ENCODE results near the gene PDIA3.
A peak's percentile ranks its signal among the peaks of the same experiment; 100 is the strongest.
"Not testable (repeated sequence)": the region's sequence is repeated elsewhere in the genome, so short reads cannot be mapped to it uniquely, and the experiment has no call there.

The PDIA3 gene

DNA sequence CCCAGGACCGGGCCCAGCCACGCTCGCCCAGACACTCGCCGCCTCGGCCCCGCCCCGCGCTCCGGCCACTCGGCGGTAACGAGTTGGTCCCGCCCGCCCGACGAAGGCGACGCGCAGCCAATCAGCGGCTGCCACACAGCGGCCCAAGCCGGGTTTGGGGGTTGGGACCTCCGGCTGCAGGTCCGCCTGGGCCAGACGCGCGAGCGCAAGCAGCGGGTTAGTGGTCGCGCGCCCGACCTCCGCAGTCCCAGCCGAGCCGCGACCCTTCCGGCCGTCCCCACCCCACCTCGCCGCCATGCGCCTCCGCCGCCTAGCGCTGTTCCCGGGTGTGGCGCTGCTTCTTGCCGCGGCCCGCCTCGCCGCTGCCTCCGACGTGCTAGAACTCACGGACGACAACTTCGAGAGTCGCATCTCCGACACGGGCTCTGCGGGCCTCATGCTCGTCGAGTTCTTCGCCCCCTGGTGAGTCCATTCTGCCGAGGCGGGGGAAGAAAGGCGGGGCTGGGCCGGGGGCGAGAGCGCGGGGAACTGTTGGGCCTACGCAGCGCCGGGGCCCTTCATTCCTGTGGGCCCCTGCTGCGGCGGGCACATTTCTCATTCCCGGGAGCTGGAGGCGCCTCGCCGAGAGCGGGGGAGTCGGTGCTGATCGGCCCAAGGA is at the start of gene PDIA3:
PDIA3 (plus strand) TSS at position 194 of the 658 bp plus-strand sequence; CDS start at position 296, 102 bp downstream.
- peak; percentile 80 for DNase-seq

DNA sequence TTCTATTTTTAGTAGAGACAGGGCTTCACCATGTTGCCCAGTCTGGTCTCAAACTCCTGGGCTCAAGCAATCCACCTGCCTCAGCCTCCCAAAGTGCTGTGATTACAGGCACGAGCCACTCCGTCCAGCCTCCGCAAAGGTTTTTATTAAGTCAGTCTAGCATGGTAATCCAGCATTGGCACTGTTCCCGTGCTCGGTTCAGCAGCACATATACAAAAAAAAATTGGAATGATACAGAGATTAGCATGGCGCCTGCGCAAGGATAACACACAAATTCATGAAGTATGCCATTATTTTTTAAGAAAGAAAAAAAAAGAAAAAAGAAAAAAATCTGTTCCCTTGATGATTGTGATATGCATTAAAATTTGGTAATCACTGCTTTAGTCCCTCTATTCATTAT is 44.1 kb upstream of the PDIA3 start:
- no peak for DNase-seq

DNA sequence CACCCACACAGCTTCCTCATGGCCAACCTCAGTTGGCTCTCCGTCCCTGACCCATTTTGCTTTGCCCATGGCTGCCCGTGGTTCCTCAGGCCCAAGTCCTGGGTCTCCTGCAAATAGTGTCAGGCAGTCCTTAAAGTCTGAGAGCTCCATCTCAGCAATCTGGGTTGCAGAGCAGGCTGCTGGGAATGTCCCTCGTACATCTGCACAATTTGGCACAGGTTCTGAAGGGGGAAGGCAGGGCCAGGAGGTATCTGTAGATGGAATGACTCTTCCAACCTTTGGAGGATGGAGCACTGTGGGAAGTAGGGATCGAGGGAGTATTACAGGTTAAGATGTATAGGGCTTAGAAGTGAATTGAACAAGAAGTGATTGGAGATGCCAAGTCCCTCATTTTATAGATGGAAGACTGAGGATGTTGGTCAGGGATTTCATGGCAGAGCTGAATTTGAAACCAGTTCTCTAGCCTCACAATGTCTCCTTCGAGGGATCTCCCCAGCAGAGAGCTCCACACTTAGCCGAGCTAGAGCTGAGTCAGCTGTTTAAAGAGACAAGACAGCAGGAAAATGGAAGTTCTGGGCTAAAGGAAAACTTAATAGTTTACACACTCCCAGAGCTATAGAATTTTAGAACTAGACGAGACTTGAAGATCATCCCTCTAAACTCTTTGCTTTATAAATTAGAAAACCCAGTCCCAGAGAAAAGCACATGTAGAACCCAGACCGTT is 43.4 kb upstream of the PDIA3 start:
- DNase-seq = no peak

DNA sequence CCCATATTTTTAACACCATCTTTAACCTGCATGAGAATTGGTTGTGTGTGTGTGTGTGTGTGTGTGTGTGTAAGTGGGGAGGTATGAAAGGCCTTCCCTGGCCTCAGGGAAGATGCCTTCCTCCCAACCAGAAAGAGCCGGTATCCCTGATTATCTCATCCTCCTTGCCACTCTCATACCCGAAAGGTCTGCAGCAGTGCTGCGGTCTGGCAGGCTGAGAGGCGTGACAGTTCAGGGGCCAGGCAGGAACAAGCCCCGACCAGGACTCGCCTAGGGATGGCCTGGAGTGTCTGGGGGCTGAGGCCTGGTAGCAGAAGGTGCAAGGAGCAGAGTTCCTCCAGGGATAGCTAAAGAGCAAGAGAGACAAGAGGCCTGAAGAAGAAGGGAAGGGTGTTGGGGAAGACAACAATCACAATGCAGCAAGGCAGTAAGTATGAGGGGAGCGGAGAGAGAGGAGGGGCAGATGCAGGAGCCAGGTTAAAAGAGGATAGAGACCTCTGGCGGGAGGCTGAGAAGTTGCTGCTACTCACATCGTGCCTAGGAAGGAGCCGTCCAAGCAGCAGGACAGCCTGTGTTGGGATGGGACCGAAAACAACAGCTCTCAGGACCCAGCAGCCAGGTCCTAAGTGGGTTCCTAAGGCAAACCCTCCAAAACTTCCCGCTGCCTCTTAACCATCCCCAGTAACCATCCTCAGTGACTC is 35.7 kb upstream of the PDIA3 start:
- not testable (repeated sequence) for DNase-seq

DNA sequence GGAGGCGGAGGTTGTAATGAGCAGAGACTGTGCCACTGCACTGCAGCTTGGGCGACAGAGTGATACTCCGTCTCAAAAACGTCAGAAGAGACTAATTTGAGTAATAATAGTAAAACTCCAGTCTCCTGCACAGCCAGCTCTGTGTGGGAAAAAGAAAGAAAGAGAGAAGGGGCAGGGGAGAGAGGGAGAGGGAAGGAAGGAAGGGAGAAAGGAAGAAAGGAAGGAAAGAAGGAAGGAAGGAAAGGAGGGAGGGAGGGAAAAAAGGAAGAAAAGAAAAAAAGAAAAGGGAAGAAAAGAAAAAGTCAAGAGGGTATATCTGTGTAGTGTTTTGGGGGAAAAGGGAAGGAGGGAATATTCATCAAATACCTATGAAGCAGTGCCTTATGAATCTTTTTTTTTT is 23.1 kb upstream of the PDIA3 start:
- no peak for DNase-seq

DNA sequence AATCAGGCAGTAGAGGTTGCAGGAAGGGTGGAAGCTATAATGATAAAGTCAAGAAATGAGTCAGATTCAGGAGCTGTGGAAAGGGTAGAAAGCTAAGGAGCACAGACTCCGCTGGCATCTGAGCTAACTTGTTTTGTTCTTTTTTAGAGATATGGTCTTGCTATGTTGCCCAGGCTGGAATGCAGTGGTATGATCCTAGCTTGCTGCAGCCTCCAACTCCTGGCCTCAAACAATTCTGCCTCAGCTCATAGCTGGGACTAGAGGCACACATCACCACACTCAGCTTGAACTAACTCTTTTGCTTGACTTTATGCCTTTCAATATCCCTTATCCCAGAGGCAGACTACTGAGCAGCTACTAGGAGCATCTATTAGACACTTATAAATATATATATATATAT is 19.9 kb upstream of the PDIA3 start:
- DNase-seq = not testable (repeated sequence)

DNA sequence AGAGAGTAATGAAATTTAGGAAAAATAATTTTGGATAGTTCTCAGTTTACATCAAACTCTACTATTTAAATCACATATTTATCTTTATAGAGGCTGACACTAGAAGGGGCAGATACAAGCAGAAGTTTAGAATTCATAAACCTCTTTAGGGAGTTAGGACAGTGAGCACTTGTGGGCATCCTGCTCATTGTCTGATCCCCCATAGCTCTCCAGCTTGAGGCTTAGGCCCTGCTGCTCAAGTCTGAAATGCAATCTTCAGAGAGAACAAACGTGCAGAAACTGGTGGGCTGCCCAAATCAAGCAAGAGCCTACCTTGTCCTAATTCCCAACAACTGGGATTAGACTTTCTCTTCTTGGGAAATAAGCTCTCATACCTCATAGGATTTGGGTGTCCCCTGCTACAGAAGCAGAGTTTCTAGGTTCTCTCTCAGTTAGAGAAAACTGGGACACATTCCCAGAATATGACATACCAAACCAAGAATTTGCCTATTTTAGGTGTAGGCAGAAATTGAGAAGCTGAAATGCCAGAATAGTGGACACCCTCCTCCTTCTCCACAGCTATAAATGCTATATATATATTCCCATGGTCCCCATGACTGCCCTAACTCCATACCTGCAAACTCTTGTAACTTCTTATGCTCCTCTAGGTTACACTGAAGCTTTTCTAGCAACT is 18.0 kb upstream of the PDIA3 start:
- not testable (repeated sequence) for DNase-seq

DNA sequence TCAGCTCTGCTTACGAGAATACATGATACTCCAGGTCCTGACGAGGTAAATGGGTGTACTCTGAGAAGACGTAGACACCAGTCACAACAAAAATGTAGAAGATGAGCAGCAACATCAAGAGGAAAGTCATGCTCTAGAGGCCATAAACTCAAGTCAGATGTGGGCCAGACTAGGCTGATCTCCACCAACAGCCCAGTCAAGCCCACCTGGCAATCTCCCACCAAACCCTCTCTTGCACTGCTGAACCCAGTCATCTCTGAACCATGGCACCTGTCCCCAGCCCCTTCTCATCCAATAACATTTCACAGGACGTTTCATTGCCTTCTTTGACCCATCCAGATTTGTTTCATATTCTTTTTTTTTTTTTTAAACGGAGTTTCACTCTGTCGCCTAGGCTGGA is 10.8 kb upstream of the PDIA3 start:
- no peak for DNase-seq

DNA sequence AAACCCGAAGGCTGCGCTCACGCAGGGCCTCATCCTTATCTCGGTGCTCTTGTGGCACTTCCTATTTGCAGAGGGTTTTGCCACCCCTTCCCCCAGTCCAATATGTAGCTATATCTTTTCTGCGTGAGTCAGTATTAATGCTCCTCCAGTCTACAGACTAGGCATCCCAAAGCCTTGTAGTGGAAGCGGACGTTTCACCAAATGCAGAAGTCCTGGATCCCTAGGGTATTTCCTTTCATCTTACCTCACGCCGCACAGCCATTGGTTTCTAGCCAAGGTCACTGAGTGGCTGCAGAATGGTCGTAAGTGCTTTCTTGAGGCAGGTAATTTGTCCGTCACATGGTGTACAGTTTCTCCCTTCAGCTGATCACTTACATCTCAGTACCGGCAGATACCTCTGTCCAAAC is 668 bp downstream of the PDIA3 start:
- not testable (repeated sequence) for DNase-seq

DNA sequence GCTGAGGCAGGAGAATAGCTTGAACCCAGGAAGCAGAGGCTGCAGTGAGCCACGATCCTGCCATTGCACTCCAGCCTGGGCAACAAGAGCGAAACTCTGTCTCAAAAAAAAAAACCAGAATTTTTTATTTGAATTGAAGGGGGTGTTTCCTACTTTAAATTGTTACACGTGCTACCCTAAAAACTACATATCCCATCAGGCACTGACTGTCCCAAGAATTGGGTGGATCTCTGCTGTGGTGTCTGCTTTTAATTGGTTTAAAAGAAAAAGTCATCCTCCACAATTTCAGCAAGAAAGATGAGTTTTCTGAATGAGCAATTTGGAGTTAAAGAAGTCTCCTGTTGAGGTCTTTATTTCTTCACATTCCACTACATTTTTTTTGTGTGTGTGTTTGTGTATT is 2.1 kb downstream of the PDIA3 start:
- DNase-seq = no peak

DNA sequence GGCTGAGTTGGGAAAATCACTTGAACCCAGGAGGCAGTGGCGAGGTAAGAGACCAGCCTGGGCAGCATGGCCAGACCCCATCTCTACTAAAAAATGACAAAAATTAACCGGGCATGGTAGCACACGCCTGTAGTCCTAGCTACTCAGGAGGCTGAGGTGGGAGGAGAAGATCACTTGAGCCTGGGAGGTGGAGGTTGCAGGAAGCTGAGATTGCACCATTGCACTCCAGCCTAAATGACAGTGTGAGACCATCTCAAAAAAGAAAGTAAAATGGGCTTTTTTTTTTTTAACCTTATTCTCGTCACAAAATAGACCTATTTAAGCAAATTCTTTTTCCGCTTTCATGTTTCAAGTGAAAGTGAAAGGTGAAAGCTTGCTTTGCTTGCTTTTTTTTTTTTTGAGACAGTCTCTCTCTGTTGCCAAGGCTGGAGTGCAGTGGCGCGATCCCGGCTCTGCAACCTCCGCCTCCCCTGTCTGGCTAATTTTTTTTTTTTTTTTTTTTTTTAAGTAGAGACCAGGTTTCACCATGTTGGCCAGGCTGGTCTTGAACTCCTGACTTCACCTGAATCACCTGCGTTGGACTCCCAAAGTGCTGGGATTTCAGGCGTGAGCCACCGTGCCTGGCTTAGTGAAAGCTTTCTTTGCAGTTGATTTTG is 3.6 kb downstream of the PDIA3 start:
- no peak for DNase-seq

DNA sequence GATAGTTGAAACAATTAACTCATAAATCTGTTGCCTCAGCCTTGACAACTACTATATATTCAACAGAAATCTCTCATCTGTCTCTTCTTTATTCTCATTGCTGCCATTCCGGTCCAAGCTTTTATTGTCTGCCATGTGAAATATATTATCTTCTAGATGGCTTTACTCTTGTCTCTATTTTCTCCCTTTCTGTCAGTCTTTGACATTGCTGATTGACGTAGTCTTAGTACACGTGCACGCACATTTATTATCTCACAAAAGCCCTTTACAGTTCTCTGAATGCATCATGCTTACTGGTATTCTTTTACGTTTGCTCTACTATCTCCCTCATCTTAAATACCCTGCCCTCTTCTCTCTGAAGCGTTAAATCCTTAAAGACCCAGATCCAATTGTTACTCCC is 5.6 kb downstream of the PDIA3 start:
- DNase-seq = no peak

DNA sequence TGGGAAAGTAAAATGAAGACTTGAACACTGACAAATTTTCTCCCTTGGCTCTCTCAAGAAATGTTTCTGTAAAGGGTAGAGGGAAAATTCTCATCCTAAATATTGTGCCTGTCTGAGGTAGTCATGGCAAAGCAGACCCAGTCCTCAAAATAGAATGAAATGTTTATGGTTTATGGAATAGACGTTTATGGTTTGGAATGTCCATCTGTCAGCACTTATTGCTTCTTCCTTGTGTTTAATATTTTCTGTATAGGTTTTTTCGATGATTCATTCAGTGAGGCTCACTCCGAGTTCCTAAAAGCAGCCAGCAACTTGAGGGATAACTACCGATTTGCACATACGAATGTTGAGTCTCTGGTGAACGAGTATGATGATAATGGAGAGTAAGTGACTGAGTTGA is 16.6 kb downstream of the PDIA3 start:
- no peak for DNase-seq

DNA sequence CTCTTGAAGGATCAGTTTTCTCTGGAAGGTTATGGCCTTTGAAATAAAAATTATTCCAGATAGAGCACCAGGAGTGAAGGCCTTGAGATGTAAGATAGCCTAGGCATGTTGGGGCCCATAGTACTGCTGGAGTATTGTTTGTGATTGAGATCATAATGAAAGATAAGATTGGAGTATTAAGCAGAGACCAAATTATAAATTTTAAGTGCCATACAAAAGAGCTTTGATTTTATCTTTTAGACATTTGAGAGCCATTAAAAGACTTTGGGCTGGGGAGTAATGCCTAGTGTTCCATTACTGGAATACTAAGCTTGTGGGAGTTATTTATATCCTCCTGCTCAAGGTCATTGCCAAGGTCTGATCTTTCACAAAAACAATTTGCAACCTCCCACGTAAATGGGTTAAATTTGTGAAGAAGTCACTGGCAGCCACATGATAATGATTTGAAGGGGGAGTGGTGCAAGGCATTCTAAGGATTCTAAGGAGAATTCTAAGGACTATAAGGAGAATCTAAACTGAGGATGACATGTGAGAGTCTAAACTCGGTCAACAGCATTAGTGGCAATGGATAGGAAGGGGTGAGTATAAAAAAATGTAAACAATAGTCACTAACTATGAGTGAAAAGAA is 17.7 kb downstream of the PDIA3 start:
- DNase-seq = no peak

DNA sequence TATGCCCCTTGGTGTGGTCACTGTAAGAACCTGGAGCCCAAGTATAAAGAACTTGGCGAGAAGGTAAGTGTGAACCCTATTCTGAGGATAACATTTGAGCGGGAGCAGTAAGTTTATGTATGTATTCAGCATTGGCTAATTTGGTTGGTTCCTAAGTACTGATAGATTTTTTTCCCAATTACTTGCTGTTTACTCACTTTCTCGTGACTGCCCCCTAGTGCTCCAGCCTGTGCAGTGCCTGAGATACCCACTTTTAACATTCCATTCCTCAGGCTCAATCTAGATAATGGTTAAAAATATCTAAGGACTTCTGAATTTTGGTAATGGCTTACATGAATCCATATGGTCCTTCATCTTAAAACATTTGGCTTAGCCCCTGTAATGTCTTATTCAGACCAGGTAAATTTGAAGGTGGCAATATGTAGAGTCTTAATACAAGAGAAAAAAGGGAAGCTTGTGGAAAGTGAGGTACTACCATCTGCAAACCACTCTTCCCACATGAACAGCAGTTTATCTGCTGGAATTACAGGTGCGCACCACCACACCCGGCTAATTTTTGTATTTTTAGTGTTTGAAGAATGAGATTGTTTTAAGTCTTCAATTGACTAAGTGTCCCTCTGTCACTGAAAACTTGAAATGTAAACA is 23.5 kb downstream of the PDIA3 start:
- no peak for DNase-seq

DNA sequence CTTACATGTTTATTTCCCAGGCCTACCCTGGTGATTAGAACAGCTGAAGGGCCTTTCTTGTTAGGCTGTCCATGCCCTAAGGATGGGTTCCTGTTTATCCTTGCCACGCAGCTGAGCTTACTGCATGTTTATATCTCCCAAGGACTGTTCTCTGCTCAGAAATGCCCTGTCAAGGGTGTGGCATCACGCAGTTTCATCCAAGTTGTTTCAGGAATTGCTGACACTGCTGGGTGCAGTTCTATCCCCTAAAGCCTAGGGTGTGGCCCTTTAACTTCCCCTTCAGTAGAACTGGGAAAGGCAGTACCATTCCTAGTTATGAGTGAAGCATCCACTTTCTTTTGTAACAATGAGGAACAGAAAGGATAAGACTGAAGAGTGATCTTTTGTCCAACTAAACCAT is 25.6 kb downstream of the PDIA3 start:
- no peak for DNase-seq

DNA sequence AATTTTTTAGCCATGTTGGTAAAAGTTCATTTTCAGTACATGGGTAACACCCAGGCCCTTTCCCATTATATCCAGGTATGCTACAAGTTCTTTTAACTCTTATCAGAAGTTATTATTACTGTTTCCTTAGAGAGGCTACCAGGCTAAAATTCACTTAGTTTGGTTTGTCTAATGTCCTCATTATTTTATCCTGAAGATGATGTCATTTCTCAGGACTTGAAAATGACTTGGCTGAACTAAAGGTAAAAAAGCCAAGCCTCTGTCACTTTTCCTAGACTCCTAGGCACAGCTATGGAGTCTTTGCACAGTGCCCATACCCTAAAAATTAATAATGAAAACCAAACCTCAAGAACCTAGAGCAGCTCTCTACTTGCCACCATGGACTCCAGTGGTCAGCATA is 26.4 kb downstream of the PDIA3 start:
- DNase-seq = no peak

DNA sequence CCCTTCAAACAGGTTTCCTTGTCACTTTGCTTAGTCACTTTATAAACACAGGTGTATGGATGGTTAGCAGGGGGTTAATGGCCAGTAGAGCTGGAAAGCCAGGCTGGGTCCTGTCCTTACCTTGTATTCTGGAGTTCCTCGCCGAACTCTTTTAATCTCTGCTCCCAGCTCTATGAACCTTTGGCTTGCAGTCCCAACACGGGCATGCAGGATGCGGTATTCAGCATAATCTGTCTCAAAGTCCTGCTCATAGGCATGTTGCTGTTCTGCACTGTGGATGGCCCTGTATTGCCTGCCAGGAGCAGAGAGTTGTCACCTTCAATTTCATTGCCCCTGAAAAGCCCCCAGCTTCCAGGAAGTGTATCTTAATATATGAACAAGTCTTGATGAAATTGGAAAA is 27.8 kb downstream of the PDIA3 start:
- DNase-seq = no peak

DNA sequence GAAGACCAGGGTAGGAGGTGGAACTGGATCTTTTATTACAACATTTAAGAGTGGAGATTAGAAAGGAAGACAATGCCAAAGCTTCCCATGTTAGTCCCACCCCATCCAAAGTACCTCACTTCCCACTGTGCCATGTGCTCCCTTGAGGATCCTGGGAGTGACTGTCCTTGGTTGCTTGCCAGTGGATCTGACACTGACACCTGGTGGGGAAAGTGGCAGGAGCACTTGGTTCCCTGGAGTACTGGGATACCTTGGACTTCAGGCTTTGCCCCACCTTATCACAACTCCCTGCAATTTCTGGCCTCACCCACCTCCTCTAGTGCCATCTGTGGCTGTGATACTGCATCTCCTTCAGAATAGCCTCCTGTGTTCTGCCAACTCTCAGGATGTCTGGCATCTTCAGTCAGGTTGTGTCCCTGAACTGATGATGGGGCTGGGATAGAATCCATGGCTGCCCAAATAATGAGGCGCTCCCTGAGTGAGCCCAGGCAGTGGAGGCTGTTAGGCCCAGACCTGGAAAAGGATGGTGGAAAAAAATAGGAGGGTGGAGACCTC is 29.2 kb downstream of the PDIA3 start:
- no peak for DNase-seq

DNA sequence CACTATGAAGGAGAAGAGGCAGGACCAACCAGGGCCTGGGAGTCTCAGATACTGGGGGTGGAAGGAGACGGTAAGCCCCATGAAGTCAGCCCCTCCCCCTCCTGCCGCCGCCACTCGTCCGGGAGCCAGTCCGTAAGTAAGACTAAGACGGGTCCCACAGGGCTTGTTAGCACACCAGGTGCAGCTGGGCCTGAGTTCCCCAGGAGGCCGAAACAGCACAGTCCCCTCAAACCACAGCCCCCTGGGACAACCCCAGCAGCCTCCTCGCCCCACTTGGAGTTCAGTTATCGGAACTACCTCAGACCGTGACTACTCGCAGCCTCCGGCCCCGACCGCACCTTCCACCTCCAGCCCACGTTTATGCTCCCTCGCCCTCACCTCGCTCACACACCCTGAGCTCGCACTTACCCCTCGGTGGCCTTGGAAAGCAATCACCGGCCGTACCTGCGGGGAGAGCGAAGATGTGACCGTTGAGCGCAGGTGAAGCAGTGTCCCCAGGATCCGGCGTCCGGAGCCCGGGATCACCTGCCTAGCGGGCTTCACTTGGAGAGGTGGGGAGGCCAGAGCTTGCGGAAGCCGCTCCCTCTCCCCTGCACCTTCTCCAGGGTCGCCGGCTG is 30.0 kb downstream of the PDIA3 start:
- no peak for DNase-seq

DNA sequence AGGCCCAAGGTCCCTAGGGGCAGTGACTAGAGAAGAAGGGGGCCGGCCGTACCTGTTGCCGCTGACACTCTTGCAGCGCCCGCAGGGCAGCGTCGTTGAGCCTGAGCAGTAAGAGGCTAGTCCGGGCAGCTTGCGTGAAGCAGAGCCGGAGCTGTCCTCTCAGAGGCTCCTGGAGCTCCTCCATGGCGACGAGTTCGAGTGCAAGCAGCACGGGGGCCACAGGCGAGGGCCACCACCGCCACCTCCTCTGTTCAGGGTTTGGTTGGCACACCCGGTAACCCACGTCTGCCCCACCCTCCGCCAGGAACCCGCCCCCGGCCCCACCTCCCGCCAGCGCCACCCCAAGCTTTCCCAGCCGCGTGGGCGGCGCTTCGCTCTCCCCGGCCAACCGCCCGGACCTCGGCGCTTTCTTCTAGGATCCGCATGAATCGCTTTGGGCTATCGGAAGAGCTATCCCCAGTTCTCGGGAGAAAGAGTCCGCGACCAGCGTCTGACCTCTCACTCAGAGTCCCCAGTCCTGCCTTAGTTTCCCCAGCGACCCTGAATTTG is 30.6 kb downstream of the PDIA3 start, which contains the start of gene ELL3:
ELL3 (minus strand) TSS at position 249 of the 549 bp plus-strand sequence; CDS start at position 184, 65 bp downstream.
- DNase-seq = peak; percentile 74
